NCI-H1930 (cell line): ENCODE measurements around the gene EHD4.

ENCODE experiments used
- DNase-seq, 2 experiments: peaks; one replicate each; lab custom pipeline; 2025; lab: John Stamatoyannopoulos, UW

EHD4 gene

GRCh38 chr15:41860049-41860828, 112.1 kb downstream of the EHD4 start:
- no peak for DNase-seq

- no peak for DNase-seq
Observed at GRCh38 chr15:41858756-41859155, 113.6 kb downstream of the EHD4 start.

GRCh38 chr15:41857316-41857715, 115.0 kb downstream of the EHD4 start:
- DNase-seq, result no peak

- DNase-seq, result no peak
Observed at GRCh38 chr15:41856716-41857115, 115.6 kb downstream of the EHD4 start.

GRCh38 chr15:41856262-41856661, 116.1 kb downstream of the EHD4 start:
- DNase-seq, result no peak

GRCh38 chr15:41855261-41855961, 116.9 kb downstream of the EHD4 start:
- DNase-seq, result no peak

GRCh38 chr15:41854443-41854842, 117.9 kb downstream of the EHD4 start:
- no peak for DNase-seq

- no peak for DNase-seq
Observed at GRCh38 chr15:41853831-41854230, 118.5 kb downstream of the EHD4 start.

GRCh38 chr15:41852736-41853590, 119.4 kb downstream of the EHD4 start:
- DNase-seq, result no peak

- DNase-seq, result no peak
Observed at GRCh38 chr15:41851755-41852370, 120.5 kb downstream of the EHD4 start.

- DNase-seq, result no peak
Observed at GRCh38 chr15:41851167-41851523, 121.2 kb downstream of the EHD4 start.

GRCh38 chr15:41850482-41851166, 121.7 kb downstream of the EHD4 start:
- DNase-seq, result no peak

- DNase-seq, result no peak
Observed at GRCh38 chr15:41849861-41850260, 122.5 kb downstream of the EHD4 start.

GRCh38 chr15:41849204-41849603, 123.2 kb downstream of the EHD4 start:
- no peak for DNase-seq

GRCh38 chr15:41848631-41849030, 123.7 kb downstream of the EHD4 start:
- no peak for DNase-seq

- DNase-seq, result no peak
Observed at GRCh38 chr15:41847981-41848380, 124.4 kb downstream of the EHD4 start.

GRCh38 chr15:41847206-41847605, 125.2 kb downstream of the EHD4 start:
- DNase-seq, result no peak
